GM13977 (cell line): Measurements from ENCODE around the gene RBBP4.
"Not testable (repeated sequence)": the region's sequence is repeated elsewhere in the genome, so short reads cannot be mapped to it uniquely, and the experiment has no call there.

Experiments
- DNase-seq: peaks from one replicate; pipeline ENCODE4 v3.0.0; 2012; ENCODE audit warnings: low spot score
- CTCF ChIP-seq: IDR thresholded peaks from 2 replicates; pipeline ENCODE4 v1.5.1; 2012; ENCODE audit warnings: mild to moderate bottlenecking, control low read depth; ENCODE audit not compliant: insufficient read depth; ENCODE audit errors: extremely low read depth, missing control alignments
- in situ Hi-C: fragments of 300-500 bp; cut with MboI; formaldehyde crosslinking; loops from one replicate; pipeline ENCODE4 v1.12.0; 2022; ENCODE audit warnings: low sequenced_read_pairs, low pct_unique_long_range_greater_than_20kb, mixed read lengths, inconsistent platforms; ENCODE audit not compliant: unreplicated experiment

The RBBP4 gene

GRCh38 chr1:32693455-32694174 lies 42.6 kb downstream of the RBBP4 start:
- DNase-seq, result no peak
- in situ Hi-C loops, result no loop called here
- no peak for TF ChIP-seq CTCF

- TF ChIP-seq CTCF, result no peak
- no peak for DNase-seq
- in situ Hi-C loops, result no loop called here
These were observed 44.3 kb downstream of the RBBP4 start for GRCh38 chr1:32695098-32695904.

- TF ChIP-seq CTCF, result no peak
- in situ Hi-C loops, result no loop called here
- no peak for DNase-seq
These were observed 45.0 kb downstream of the RBBP4 start for GRCh38 chr1:32696041-32696440.

GRCh38 chr1:32696996-32697395 lies 46.0 kb downstream of the RBBP4 start:
- in situ Hi-C loops, DNase-seq: not testable (repeated sequence)

- no peak for TF ChIP-seq CTCF
- DNase-seq, result no peak
- in situ Hi-C loops, result no loop called here
These were observed 50.5 kb downstream of the RBBP4 start for GRCh38 chr1:32701421-32701911.

GRCh38 chr1:32701951-32702598 lies 51.1 kb downstream of the RBBP4 start:
- in situ Hi-C loops, result no loop called here
- no peak for DNase-seq
- TF ChIP-seq CTCF, result no peak
